SKM-1 (cell line): ENCODE results near the gene HCLS1.

Source experiments
- DNase-seq: peaks from one replicate; lab custom pipeline; 2025; ENCODE audit not compliant: unreplicated experiment; lab: John Stamatoyannopoulos, UW

The HCLS1 gene

DNA sequence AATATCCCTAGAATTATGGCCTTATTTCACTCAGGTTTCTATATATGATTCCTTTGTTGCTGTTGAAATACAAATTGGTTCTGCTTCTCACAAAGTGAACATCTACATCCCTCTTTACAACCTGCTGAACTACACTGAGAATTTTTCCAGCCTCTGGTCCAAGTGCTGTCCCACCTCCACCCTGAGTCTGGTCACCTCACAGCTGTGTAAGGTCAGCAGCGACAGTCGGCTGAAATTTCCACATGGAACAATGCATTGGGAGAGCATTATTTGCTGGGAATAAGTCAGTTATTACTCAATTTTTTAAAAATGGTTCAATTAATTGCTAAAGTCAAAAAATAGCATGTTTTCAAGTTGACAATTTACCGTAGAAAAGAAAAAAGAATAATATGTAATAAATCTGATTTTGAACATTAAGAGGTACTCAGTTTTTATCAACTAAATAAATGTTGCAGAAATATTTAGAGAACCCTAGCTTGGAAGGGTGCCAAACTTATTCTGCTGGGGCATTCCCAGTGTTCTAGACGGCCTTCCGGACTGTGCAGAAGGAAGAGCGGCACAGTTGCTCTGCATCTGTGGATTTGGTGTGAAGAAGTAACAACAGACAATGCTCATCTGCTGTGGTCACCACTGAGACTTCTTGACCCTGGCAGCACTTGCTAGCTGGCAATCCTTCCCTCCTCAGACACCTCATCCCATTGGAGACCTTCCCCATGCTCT lies 1.8 kb downstream of the HCLS1 start:
- no peak for DNase-seq

DNA sequence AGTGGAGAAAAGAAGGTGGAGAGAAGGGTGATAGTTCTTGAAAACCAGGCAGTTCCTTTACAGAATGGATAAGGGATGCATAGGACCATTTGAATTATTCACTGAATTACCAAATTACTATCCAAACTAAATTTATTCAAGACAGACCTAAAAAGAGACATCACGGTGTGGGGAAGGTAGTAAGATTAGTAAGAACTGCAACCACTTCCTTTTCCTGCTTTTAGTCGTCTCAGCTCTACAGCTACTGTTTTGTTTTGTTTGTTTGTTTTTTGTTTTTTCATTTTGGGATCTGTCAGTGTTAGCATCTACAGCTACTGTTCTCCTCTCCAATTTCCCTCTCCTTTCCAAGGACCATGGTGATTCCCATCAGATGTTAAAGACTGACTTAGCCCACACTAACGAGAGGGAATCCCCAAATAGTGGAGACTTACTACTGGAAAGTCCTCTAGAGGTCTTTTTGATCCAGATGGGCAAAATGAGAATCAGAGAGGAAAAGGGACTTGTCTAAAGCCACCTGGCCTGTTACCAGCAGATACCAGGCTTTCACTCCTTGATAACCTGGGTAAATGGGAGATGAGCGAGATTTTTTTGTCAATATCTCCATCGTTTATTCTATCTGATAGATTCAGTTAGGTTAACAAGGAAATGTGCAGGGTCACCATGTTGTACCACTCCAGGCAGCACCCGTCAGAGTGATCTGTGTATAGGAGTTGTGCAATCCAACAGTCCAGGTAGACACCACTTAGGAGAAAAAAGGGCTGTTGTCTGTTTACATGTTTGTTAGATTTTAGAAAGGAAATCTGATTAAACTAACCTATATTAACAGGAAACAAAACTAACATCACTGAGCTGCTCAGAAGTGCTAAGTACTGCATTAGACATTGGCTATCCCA lies 6.0 kb downstream of the HCLS1 start:
- DNase-seq = no peak

DNA sequence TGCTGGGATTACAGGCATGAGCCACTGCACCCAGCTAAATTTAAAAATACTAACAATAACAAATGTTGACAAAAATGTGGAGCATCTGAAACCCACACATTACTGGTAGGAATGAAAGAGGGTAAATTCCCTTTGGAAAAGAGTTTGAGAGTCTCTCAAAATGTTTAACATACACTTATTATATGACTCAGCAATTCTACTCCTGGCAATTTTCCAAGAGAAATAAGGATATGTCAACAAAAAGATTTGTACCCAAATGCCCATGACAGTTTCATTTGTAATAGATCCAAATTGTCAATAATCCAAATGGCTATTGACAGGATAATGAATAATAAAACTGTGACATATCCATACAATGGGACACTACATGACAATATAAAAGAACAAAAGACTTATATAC lies 9.0 kb downstream of the HCLS1 start:
- DNase-seq = no peak

DNA sequence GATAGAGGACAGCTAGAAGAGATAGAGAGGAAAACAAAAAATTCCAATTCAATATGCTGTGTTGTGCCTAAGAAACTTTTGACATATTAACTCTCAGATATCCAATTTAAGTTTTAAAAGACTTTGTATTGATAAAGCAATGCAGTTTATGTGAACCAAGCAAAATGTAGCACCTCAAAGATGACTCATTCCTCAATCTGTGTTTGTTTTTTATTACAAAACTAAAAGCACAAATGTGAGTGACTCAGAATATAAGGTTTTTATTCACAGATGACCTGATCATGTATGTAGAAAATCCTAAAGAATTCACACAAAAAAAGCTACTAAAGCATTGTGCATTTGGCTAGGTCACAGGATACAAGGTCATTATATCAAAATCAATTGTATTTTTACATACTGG lies 11.1 kb downstream of the HCLS1 start:
- DNase-seq = no peak

DNA sequence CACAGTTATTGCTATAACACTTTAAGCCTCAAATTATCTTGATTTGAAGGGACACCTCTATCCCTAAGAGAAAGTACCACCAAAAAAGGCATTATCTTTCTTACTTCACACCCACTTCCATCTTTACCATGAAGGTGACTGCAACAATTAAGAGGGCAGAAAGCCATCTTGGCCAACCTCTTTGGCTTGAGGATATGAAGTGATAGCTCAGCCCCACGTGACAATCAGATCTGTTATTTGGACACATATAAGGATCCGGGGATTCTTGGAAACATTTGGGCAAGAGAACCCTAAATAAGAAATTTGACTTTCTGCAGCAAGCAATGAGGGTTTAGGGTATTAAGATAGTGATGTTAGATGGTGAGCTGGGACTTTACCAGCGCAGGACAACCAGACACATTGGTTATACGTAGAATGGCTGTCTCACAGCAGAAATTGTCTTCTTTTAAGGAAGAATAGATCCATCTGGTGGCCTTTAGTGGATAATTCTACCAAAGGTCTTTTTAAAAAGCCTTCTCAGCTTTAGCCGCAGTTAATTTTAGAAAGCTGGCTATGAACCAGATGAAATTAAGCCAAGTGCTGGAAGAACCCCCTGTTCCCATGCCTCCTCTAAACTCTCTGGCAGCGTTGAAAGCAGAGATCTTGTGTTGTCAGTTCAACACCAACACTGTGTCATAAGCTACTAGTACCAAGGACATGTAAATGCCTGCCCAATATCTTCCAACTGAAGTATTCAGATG lies 12.3 kb downstream of the HCLS1 start:
- DNase-seq = no peak

DNA sequence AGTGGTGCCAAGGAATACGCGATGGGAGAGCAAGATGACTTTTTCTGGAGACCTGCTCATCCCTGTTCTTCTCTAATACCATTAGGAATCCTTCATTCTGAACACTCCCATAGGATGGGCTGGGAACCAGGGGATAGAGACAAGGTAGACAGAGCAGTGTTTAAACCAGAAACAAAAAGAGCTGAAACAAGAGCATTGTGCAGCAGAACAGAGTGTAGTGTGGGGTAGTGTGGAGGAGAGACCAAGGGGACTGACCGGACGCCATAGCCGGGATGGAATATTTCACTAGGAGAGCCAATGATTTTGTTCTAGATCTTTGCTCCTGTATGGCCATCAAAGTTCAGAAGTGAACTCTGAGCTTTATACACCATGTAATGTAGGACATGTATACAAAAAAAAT lies 15.6 kb downstream of the HCLS1 start:
- no peak for DNase-seq

DNA sequence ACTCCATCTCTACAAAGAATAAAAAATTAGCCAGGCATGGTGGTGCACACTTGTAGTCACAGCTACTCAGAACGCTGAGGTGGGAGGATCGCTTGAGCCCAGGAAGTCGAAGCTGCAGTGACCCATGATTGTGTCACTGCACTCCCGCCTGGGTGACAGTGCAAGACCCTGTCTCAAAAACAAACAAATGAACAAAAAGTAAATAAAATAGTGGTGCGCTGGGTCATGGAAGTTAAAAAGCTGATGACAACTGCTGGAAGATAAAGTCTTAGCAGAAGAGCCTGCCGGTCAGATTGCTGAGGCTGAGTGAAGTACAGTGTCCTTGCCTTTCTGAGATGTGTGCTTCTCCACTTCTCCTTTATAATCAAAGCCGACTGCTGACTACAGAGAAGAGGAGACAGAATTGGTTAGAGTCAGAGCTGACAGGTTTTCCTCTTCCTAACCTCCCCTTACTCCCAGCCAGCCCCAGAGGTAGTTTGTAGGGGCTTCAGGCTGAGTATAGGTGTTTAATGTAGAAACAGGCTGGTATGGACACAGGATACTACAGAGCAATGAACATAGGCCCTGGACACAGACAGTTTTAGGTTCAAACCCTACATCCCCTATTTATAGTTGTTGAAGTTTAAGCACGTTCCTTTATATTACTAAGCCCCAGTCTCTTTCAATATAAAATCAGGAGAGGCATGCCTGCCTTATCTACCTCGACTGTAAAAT lies 17.9 kb downstream of the HCLS1 start:
- DNase-seq = no peak

DNA sequence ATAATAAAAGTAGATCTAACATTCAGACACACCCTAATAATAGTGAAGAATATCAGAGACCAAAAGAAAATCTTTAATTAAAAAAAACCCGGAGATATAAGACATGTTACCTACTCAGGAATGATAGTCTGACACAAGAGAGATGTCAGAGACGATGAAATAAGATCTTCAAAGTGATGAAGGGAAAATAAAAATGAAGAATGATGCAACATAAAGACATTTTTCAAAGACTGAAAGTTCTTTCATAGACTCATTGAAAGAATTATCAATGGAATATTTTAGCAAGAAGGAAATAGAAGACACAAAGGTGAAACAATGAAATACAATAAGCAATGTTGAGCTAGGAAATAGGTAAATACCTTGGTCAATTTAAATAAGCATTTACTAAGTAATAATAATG lies 19.6 kb downstream of the HCLS1 start:
- DNase-seq = no peak

DNA sequence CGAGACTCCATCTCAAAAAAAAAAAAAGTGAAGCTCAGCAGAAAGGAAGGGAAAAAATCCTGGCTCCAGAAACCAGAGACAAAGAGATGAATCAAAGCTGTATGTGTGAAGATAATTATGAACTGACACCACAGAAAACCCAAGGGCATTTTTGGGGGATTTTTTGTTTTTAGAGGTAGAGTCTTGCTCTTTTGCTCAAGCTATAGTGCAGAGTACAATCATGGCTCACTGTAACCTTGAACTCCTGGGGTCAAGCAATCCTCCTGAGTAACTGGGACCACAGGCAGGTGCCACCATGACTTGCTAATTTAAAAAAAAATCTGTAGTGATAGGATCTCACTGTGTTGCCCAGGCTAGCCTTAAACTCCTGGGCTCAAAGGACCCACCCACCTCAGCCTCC lies 22.8 kb downstream of the HCLS1 start:
- no peak for DNase-seq

DNA sequence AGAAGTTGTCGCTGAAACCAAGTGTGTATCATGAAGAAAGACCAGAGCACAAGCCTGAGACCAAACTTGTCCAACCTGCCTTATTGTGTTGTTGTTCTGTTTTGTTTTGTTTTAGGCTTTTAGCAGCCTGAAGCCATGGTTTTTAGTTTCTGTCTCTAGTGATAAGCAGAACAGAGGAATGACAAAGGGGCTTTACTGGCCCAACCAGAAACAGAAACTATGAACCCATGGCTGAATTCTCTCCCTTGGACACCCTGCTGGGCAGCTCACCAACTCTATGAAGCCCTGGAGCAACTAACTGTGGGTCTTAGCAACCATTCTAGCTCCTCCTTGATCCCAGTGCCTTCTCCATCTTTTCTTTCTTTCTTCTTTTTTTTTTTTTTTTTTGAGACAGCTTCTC lies 30.3 kb downstream of the HCLS1 start:
- DNase-seq = no peak

DNA sequence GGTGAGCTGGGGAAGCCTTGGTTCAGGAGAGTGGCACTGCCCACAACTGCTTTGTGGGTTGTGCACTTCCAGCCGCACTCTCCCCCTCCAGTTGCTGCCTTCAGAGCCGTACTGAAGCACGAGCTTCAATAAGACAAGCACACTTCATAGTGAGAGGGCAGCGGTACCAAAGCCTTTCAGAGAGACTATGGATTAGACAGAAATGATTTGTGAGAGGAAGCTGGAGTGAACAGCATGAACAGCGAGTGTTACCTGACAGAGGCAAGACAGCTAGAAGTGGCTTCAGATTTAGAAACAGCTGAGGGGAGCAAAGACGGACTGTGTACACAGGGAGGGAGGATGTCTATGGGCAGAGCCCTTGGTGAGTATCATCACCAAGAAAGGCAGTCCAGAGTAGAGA lies 31.1 kb downstream of the HCLS1 start:
- DNase-seq = no peak

DNA sequence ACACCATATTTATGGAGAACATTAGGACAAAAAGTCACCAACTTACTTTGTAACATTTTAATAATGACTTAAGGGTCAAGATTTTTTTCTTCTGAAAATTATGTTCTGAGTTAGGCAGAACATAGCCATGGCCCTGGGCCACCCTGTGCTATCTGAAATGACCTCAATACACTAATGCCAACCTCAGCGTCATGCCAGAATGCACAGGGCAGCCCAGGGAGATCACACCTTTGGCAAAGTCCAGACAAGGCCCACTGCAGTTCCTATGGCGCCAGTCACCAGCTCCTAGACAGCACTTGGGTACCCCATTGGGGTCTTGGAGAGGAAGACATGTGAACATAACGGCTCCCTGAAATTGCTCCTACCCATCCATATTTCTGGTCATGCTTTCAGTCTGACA lies 33.1 kb downstream of the HCLS1 start:
- no peak for DNase-seq

DNA sequence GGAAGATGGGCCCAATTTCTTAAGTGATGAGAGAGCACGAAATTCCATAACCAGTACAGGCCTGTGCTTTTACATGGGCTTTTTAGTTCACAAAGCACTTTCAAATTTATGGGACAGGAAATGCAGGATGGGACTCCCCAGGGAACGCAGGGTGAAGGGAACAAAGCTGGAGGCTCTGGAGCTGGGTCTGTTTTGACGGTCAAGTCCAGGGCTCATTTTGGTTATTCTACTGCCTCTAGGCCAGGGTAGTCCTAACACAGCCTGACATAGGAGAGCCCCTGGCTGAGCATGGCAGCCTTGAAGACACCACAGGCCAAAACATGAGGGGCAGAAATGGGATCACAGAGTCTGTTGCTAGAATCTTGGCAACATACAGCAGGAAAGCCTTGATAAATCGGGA lies 33.5 kb downstream of the HCLS1 start:
- DNase-seq = no peak

DNA sequence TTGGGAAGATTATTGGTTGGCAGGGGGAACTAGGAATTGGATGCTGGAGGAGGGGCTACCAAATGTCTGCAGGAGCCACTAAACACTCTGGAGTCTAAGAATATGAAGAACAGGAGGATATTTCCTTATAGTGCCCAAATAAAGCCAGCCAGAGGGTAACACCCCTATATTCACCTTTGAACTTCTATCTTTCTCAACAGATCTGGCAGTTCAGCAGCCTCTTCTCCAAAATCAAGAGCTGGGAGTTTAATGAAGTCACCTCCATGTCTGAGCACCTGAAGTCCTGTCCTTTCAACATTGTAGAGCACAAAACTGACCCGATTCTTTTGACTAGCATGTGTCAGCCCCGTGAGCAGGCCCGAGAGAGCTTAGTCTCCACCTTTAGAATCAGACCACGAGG lies 34.2 kb downstream of the HCLS1 start:
- DNase-seq = no peak

DNA sequence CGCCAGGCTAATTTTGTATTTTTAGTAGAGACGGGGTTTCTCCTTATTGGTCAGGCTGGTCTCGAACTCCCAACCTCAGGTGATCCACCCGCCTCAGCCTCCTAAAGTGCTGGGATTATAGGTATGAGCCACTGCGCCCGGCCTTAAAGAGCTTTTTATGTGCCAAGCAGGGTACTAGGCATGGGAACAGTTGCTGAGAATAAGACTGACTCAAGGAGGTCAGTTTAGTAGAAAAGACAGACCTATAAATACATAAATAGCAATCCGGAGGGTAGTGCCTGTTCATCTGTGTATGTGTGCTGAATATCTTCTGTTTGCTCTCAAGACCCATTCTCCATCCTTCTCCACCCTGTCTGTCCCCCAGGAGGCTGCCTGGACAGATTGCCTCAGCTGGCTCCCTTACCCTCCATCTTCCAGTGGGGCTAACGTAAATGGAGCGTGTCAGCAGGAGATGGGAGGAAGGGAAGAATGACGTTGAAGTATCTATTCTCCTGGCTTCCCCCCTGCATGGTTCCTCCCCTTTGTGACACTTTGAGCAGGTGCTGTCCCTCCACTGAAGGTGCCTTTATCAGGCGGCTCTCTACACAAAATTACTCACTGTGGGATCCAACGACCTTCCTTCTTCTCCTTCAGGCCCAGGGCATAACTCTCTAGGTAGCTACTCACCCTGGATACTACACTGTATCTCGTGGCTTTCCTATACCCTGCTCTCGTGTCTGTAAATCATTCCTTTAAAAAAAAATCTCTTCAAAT lies 36.4 kb downstream of the HCLS1 start:
- no peak for DNase-seq

DNA sequence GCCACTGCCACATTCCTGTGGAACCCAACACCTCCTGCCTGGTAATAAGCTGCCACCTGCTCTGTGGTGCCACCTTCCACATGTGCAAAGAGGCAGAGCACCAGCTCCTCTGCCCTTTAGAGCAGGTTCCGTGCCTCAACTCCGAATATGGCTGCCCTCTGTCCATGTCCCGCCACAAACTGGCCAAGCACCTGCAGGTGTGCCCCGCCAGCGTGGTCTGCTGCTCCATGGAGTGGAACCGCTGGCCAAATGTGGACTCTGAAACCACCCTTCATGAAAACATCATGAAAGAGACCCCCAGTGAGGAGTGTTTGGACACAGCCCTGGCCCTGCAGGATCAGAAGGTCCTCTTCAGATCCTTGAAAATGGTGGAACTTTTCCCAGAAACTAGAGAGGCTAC lies 39.2 kb downstream of the HCLS1 start:
- no peak for DNase-seq

DNA sequence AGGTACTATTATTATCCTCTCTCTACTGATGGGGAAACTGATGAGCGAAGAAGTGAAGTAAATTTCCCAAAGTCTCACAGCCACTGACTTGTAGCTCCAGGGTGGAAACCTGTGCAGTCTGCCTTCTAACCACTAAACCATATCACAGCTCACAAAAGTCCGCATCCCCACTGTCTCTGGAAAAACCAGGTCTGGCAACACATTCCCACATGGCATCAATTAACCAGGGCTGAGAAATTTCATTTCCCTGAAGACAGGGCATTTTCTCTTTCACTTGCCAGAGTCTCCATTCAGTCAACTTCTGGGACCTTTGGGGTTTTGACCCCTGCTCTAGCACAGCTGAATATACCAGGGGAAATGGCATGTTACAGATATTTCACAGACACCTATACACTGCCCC lies 41.0 kb downstream of the HCLS1 start:
- no peak for DNase-seq

DNA sequence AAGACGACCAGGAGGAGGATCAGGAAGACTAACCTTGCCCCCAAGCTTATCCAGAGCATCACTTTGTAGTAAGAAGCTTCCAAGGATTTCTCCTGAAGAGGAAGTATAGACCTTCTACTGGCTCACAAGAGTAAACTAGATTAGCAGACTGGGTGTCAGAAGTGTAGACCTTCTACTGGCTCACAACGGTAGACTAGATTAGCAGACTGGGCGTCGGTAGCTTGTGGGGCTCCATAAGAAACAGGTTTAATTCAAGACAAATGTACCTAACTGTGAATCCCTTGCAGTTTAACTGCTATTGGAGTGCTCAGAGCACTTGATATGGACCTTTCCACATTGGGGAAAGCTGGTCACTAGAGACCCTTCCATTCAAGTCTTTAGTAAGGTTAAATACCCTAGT lies 54.6 kb downstream of the HCLS1 start:
- DNase-seq = no peak

DNA sequence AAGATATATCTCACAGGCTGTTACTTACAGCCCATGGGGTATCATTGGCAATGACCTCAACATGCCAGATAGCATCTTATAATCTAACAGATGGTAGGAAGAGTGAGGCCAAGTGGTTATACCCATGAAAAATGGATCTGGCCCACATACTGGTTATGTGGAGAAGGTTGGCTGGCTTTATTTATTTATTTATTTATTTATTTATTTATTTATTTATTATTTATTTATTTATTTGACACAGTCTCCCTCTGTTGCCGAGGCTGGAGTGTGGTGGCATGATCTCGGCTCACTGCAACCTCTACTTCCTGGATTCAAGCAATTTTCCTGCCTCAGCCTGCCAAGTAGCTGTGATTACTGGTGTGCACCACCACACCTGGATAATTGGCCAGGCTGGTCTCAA lies 55.9 kb downstream of the HCLS1 start:
- no peak for DNase-seq

DNA sequence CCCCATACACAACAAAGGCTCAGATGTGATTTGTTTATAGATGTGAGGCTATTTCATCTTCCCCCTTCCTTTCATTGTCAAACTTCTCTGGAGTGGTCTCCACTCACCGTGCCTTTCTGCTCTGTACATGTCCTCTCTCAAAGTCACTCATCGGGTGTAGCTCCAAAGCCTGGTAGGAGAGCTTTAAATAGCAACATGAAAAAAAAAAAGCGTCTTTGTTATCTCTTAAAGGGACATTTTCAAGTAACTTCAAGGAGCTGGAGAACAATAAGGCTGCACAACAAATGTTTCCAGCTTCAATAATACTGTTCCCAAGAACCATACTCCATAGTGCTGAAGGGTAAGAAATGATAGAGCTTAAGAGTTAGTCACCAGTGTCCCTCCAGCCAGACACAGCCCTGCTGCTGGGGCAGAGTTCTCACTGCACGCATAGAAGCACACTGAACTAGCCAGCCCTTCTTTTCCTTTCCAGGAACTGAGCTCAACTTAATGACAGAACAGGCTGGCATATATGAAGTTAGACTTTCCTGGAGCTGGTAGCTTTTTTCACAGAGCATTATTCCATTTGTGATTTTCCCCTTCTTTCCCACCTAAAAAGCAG lies 59.4 kb downstream of the HCLS1 start:
- DNase-seq = no peak
